COLO668 (cell line): ENCODE data around the gene LRRC37A.
A peak's percentile ranks its signal among the peaks of the same experiment; 100 is the strongest.
"Not testable (repeated sequence)": the region's sequence is repeated elsewhere in the genome, so short reads cannot be mapped to it uniquely, and the experiment has no call there.

Source experiments
- DNase-seq: peaks from one replicate; lab custom pipeline; 2025; ENCODE audit not compliant: unreplicated experiment; lab: John Stamatoyannopoulos, UW

LRRC37A gene

DNA sequence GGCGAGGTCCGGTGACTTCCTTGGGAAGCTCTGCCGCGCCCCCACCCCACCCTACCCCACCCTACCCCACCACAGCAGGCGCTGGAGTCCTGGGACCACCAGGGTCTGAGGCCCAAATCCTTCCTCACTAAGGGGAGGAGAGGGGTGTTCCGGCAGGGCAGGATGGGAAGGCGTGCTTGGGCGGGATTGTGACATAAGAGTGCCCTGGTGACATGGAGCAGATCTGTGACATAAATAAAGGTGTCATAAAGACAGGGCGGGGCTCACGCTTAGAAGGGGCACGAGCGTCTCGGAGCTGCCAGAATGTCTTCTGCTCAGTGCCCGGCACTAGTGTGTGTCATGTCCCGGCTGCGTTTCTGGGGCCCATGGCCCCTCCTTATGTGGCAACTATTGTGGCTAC, at the start of gene LRRC37A:
Gene LRRC37A, plus strand, starts transcription at position 301 of the 400 bp plus-strand sequence. Its CDS starts 3 bp downstream, at position 304.
- not testable (repeated sequence) for DNase-seq

DNA sequence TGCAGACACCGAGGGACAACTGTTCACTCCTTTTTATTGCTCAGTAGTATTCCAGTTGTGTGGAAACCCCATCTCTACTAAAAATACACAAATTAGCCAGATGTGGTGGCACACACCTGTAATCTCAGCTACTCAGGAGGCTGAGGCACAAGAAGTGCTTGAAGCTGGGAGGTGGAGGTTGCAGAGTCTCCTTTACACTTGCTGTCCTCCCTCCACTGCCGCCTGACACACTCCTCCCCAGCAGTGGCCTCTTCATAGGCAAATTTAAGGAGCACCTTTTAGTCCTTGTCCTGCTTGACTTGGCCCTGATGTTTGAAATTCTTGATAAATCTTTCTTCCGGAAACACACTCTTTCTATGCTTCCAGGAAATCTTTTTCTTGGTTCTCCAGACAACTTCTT, 45.8 kb upstream of the LRRC37A start:
- not testable (repeated sequence) for DNase-seq

DNA sequence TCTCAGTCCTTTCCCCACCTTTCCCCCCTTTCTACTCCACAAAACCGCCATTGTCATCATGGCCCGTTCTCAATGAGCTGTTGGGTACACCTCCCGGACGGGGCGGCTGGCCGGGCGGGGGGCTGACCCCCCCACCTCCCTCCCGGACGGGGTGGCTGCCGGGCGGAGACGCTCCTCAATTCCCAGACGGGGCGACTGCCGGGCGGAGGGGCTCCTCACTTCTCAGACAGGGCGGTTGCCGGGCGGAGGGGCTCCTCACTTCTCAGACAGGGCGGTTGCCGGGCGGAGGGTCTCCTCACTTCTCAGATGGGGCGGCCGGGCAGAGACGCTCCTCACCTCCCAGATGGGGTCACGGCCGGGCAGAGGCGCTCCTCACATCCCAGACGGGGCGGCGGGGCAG, 42.1 kb upstream of the LRRC37A start:
- DNase-seq: not testable (repeated sequence)

GRCh38 chr17:46253722-46254121, 41.2 kb upstream of the LRRC37A start:
- peak; percentile 74 for DNase-seq

- DNase-seq: not testable (repeated sequence)
Observed at GRCh38 chr17:46254215-46254614, 40.7 kb upstream of the LRRC37A start.

- DNase-seq: not testable (repeated sequence)
Observed at GRCh38 chr17:46256369-46256768, 38.6 kb upstream of the LRRC37A start.

DNA sequence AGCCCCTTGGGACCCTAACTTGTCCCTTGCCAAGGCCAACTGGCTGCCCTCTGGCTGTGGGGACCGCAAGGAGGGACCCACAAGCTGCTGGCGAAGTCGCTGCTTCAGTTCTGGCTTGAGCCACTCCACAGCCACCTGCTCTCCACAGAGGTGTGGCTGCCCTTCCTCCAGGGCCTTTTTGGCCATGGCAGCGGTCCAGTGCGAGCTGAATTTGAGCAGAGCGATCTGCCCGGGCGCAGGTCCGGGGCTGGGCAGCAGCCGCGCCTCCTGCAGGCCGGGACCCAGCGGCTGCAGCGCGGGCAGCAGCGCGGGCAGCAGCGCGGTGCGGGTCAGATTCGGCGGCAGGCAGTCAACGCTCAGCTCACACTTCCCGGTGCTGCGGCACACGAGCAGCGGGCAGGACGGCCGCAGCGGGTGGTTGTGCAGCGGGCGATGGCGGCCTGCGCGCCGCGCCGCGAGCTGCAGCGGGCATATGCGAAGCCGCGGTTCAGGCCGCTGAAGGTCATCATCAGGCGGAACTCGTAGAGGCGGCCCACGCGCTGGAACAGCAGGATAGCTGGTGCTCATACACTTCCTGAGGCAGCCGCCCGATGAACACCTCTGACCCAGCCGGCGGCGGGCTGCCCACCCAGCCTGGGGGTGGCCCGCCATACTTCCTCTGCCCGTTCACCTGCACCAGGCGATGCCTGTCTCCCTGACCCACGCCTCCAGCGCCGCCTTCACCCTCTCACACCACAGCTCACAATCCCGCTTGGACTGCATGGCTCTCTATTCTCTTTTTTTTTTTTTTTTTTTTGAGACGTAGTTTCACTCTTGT, 34.9 kb upstream of the LRRC37A start:
- DNase-seq: peak; percentile 49

- DNase-seq: no peak
Observed at GRCh38 chr17:46262271-46262670, 32.7 kb upstream of the LRRC37A start.

- DNase-seq: peak; percentile 34
Observed at GRCh38 chr17:46264456-46265198, 30.3 kb upstream of the LRRC37A start.

DNA sequence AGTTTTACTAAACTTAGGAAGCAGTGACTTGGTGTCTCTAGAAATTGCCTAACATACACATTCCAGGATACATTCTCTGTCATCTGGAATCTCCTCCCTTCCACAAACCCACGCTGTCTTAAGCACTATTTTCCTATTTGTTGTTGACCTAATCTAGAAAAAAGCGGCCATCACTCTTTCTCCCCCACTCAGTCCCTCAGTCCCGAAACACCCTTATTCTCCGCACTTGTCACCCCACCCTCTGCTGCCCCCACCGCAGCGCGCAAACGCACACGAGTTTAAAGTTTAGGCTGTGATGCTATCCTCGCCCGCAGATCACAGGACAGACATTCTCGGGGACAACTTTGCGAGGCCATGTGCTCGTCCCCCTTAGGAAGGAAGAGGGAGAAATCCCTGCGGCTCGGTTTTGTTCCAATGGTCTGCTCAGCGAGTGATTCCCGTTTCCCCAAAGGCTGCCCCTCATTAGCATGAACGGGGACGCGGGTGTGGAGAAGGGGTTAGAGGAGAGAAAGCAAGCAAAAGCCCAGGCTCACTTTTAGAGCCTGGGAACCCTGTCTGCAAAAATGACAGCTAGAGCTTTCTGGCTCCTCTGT, 28.8 kb upstream of the LRRC37A start:
- not testable (repeated sequence) for DNase-seq

GRCh38 chr17:46266656-46267544, 28.0 kb upstream of the LRRC37A start:
- DNase-seq: peak; percentile 97

GRCh38 chr17:46270032-46270431, 24.9 kb upstream of the LRRC37A start:
- peak; percentile 23 for DNase-seq

DNA sequence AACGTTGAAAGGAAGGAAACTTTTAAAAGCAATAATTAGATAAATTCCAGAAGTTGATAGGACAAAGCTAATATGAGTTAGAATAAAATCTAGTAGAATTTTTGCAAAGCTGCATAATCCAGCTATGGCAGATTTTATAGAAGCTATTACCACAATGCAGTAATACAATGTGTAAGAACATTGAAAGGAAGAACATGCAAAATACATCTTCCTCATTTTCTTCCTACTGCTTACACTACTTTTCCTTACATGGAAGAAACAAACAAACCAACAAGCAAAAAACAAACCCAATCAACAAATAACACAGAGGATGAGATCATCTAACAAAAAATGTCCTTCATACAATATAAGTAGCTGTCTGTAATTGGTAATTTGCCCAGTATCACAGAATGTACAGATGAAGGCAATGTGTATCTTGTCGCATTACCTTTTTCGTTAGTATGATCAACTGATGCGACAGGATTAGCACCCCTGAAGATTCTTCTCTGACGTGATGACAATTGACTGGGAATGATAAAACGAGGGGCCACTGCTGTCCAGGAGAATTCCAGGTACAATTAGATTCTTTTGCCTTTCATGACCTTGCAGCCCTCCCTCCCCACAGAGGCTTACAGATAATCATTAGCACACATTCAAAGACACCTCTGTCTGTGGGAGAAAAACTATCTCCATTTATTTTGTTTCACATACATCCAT, 21.2 kb upstream of the LRRC37A start:
- no peak for DNase-seq

GRCh38 chr17:46274238-46274637, 20.7 kb upstream of the LRRC37A start:
- DNase-seq: no peak

DNA sequence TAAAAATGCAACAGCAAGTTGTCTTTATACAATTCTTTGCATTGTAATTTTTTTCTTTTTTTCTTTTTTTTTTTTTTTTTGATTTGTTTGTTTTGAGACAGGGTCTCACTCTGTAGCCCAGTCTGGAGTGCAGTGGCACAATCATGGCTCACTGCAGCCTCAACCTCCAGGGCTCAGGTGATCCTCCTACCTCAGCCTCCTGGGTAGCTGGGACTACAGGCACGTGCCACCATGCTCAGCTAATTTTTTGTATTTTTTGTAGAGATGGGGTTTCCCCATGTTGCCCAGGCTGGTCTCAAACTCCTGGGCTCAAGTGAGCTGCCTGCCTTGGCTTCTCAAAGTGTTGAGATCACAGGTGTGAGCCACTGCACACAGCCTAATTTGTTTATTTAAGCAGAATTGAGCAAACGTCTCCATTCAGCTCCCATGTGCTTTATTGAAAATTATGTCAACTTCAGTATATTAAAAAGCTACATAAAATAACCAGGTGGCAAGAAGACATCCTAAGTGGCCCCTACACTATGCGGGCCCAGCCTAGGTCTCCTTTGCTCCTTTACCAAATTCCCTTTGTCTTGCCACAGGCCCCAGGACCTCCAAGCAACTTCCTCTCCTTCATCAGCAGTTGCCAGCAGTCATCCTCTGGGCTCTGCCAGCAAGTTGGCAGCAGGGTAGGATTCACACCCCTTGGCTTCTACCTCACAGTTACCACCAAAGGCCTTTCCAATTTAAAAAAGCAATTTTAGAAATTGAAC, 18.0 kb upstream of the LRRC37A start:
- peak; percentile 36 for DNase-seq

- not testable (repeated sequence) for DNase-seq
Observed at GRCh38 chr17:46281336-46281735, 13.6 kb upstream of the LRRC37A start.

DNA sequence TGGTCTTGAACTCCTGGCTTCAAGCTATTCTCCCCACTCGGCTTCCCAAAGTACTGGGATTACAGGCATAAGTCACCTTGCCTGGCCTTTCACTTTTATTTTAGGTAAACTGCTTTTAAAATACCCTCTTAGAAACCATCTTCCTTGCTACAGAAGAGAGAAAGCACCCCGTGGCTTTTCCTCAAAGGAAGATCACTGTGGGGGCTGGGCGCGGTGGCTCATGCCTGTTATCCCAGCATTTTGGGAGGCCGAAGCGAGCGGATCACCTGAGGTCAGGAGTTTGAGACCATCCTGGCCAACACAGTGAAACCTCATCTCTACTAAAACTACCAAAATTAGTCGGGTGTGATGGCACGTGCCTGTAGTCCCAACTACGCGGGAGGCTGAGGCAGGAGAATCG, 12.3 kb upstream of the LRRC37A start:
- not testable (repeated sequence) for DNase-seq

DNA sequence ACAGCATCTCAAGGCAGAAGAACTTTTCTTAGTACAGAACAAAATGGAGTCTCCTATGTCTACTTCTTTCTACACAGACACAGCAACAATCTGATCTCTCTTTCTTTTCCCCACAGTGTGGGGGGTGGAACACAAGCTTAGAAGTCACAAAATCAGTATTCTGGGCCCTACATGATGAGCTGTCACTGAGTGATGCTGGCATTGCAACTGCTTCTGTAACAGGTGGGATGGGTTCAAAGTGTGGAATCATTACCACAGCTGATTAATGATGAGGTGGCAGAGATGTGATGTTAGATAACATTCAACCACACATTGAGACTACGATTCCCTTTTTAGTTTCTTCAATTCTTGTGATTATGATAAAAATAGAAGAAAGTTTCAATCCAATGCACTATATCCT, 10.5 kb upstream of the LRRC37A start:
- DNase-seq: not testable (repeated sequence)

DNA sequence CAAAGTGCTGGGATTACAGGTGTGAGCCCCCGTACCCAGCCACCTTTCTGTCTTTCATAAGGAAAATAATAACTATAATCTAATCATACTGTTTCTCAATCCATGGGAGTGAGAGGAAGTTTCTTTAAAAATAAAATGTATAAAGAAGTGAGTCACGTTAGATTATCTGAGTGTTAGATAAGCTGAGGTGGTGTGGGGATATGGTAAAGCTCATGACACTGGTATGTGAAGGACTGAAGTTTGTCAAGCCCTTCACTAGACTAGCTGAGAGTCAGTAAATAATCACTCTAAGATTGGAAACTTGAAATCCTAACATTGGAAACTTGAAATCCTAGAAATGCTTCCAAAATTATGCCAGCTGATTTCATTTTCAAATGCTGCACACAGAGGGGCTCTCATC, 9.4 kb upstream of the LRRC37A start:
- not testable (repeated sequence) for DNase-seq
